Hepatocyte (in vitro differentiated cells): ENCODE results near the gene RELT. TPM values are rescaled to one million over a fixed set of nuclear protein-coding genes. Genes with fewer than 3 reads are reported as not detected.

ENCODE experiments used
- DNase-seq: peaks from one replicate; pipeline ENCODE4 v3.0.0-alpha.2; 2016; ENCODE audit warnings: low spot score
- H2AFZ ChIP-seq: fragments of 200-600 bp; sonication (generic); 2 replicates; pipeline ENCODE4 v1.6.0; 2016; ENCODE audit warnings: antibody characterized with exemption, mild to moderate bottlenecking
- H3K27ac ChIP-seq: fragments of 200-600 bp; sonication (generic); 2 replicates; pipeline ENCODE4 v1.5.1; 2016; ENCODE audit warnings: mild to moderate bottlenecking
- H3K27me3 ChIP-seq: fragments of 200-600 bp; sonication (generic); 2 replicates; pipeline ENCODE4 v1.6.1; 2016
- H3K36me3 ChIP-seq: fragments of 200-600 bp; sonication (generic); replicated peaks from 2 replicates; pipeline ENCODE4 v1.5.1; 2016; ENCODE audit warnings: low read depth; ENCODE audit not compliant: insufficient read depth
- H3K4me1 ChIP-seq: fragments of 200-600 bp; sonication (generic); 2 replicates; pipeline ENCODE4 v1.5.1; 2016; ENCODE audit warnings: mild to moderate bottlenecking, moderate library complexity; ENCODE audit not compliant: insufficient read depth
- H3K4me2 ChIP-seq: fragments of 200-600 bp; sonication (generic); 2 replicates; pipeline ENCODE4 v1.6.0; 2016
- H3K4me3 ChIP-seq: fragments of 200-600 bp; sonication (generic); 2 replicates; pipeline ENCODE4 v1.5.1; 2016; ENCODE audit warnings: mild to moderate bottlenecking
- H3K79me2 ChIP-seq: fragments of 200-600 bp; sonication (generic); 2 replicates; pipeline ENCODE4 v1.6.0; 2017; ENCODE audit warnings: mild to moderate bottlenecking
- H3K9me2 ChIP-seq: fragments of 200-600 bp; sonication (generic); replicated peaks from 2 replicates; pipeline ENCODE4 v1.6.0; 2017; ENCODE audit warnings: mild to moderate bottlenecking; ENCODE audit not compliant: insufficient read depth
- H3K9me3 ChIP-seq: fragments of 200-600 bp; sonication (generic); 2 replicates; pipeline ENCODE4 v1.5.1; 2016; ENCODE audit warnings: low read depth, mild to moderate bottlenecking
- H4K20me1 ChIP-seq: fragments of 200-600 bp; sonication (generic); 2 replicates; pipeline ENCODE4 v1.6.0; 2016; ENCODE audit warnings: mild to moderate bottlenecking; ENCODE audit not compliant: insufficient read depth, poor library complexity, severe bottlenecking
- EZH2 ChIP-seq: fragments of 200-600 bp; sonication (generic); IDR thresholded peaks from 2 replicates; pipeline ENCODE4 v1.6.1; 2016; ENCODE audit warnings: antibody characterized with exemption, mild to moderate bottlenecking, borderline replicate concordance
- EZH2phosphoT487 ChIP-seq: fragments of 200-600 bp; sonication (generic); IDR thresholded peaks from one replicate; pipeline ENCODE4 v1.6.1; 2018; ENCODE audit warnings: antibody characterized with exemption, mild to moderate bottlenecking, low read depth, moderate library complexity; ENCODE audit not compliant: unreplicated experiment, severe bottlenecking
- WGBS: methylation state at CpG from one replicate; pipeline ENCODE4 v1.1.6; 2016; ENCODE audit warnings: low lambda C conversion rate; ENCODE audit errors: missing lambda C conversion rate; 5-methylcytosine and 5-hydroxymethylcytosine counted together
- polyA plus RNA-seq: library from polyadenylated mRNA; unstranded; fragments of >200 nt; fragmentation: Nextera tagmentation; extraction: Ambion mirVana; gene quantifications from 2 replicates; pipeline ENCODE4 v1.2.1, GENCODE V29; 2016
- total RNA-seq: library from RNA; depleted of rRNA; stranded (reverse); fragments of >200 nt; gene quantifications from 2 replicates; pipeline ENCODE4 v1.2.3, GENCODE V29; 2014
- TF ChIP-seq, protein P1 (sequence below): fragments of 200-600 bp; sonication (generic); IDR thresholded peaks from 2 replicates; pipeline ENCODE4 v1.5.1; 2016; ENCODE audit warnings: antibody characterized with exemption, mild to moderate bottlenecking; ENCODE audit not compliant: poor library complexity

RELT gene
- total and polyA plus RNA-seq, 2 experiments from 2014 or later = 1.6 to 3.4 TPM

DNA sequence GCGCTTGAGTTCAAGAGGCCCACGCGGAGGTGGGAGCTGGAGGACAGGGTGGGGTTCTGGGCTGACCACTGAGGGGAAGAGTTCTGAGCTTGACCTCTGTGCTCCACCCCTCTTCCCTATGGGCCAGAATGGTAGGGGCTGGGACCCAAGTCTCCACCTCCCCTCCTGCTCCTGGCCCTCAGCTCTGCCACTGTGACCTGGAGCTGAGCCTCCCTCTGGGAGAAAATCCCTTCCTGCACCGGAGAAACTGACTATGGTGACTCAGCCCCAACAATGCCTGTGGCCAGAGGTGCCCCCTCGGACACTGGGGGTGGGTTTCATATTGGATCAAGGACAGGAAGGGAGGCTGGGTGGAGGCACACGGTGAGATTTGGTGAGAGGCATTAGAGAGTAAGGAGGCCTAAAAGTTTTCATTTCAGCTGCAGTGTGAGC, 23.0 kb downstream of the RELT start:
- Histone ChIP-seq H3K79me2 (no peaks in the 10 kb centered on the region), H3K4me1 (no peaks in the 10 kb centered on the region), H4K20me1 (no peaks in the 10 kb centered on the region), H3K9me3 (no peaks in the 10 kb centered on the region), H3K36me3 (no peaks in the 10 kb centered on the region), H3K4me2 (no peak overlapping the region), H3K27me3 (no peaks in the 10 kb centered on the region), H3K9me2 (no peaks in the 10 kb centered on the region), H3K27ac (no peak overlapping the region), H3K4me3 (no peak overlapping the region), H2AFZ (no peak overlapping the region)
- TF ChIP-seq, protein P1, sequence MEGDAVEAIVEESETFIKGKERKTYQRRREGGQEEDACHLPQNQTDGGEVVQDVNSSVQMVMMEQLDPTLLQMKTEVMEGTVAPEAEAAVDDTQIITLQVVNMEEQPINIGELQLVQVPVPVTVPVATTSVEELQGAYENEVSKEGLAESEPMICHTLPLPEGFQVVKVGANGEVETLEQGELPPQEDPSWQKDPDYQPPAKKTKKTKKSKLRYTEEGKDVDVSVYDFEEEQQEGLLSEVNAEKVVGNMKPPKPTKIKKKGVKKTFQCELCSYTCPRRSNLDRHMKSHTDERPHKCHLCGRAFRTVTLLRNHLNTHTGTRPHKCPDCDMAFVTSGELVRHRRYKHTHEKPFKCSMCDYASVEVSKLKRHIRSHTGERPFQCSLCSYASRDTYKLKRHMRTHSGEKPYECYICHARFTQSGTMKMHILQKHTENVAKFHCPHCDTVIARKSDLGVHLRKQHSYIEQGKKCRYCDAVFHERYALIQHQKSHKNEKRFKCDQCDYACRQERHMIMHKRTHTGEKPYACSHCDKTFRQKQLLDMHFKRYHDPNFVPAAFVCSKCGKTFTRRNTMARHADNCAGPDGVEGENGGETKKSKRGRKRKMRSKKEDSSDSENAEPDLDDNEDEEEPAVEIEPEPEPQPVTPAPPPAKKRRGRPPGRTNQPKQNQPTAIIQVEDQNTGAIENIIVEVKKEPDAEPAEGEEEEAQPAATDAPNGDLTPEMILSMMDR = no peak
- TF ChIP-seq EZH2 = no peak
- no peak for TF ChIP-seq EZH2phosphoT487
- 69% methylated on average over 6 of the region's 6 CpGs for WGBS
- DNase-seq = no peak

DNA sequence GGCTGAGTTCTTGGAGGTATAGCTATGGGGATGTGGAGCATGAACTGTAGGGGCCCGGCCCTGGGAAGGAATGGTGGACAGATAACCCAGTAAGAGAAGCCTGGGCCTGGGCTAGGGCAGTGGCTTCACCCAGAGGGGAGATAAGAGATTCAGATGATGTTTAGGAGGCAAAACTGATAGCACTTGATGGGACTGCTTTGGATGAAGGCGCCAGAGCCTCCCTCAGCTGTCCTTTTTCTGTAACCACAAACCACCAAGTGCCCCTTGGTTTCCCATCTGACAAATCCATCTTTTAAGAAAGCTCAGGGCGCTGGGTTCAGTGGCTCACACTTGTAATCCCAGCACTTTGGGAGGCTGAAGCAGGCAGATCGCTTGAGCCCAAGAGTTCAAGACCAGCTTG, 23.4 kb downstream of the RELT start:
- H3K79me2 ChIP-seq = no peaks in the 10 kb centered on the region
- no peaks in the 10 kb centered on the region for H3K9me3 ChIP-seq
- no peak overlapping the region for H3K4me2 ChIP-seq
- no peak overlapping the region for H3K27ac ChIP-seq
- DNase-seq = no peak
- no peaks in the 10 kb centered on the region for H4K20me1 ChIP-seq
- no peaks in the 10 kb centered on the region for H3K9me2 ChIP-seq
- H3K4me3 ChIP-seq = no peak overlapping the region
- no peaks in the 10 kb centered on the region for H3K27me3 ChIP-seq
- WGBS = 91% methylated on average over 4 of the region's 4 CpGs
- TF ChIP-seq, protein P1 = no peak
- TF ChIP-seq EZH2 (no peak), EZH2phosphoT487 (no peak)
- no peaks in the 10 kb centered on the region for H3K36me3 ChIP-seq
- no peaks in the 10 kb centered on the region for H3K4me1 ChIP-seq
- no peak overlapping the region for H2AFZ ChIP-seq

DNA sequence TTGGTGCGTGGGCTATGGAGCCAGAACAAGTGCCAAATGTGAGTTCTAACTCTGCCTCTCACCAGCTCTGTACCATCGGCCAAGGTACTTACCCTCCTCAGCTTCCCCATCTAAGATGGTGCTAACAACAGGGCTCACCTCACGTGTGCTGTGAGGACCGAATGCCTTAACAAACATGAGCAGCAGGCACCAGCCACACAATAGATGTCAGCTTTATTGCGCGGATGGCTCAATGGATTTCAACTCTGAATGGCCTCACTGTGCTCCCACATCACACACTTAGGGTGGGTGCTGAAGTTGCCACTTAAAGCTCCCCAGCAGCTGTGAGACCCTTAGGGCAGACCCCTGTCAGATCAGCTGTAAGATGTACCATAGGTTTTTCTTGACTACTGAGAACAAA, 24.1 kb downstream of the RELT start:
- 95% methylated on average over 6 of the region's 6 CpGs for WGBS
- no peaks in the 10 kb centered on the region for H3K27me3 ChIP-seq
- no peaks in the 10 kb centered on the region for H4K20me1 ChIP-seq
- H3K9me2 ChIP-seq = no peaks in the 10 kb centered on the region
- H3K27ac ChIP-seq = no peak overlapping the region
- no peaks in the 10 kb centered on the region for H3K9me3 ChIP-seq
- no peak for TF ChIP-seq EZH2phosphoT487
- TF ChIP-seq EZH2 = no peak
- TF ChIP-seq, protein P1 = no peak
- H3K79me2 ChIP-seq = no peaks in the 10 kb centered on the region
- H3K4me3 ChIP-seq = no peak overlapping the region
- H3K4me2 ChIP-seq = no peak overlapping the region
- H3K36me3 ChIP-seq = no peaks in the 10 kb centered on the region
- DNase-seq = no peak
- no peaks in the 10 kb centered on the region for H3K4me1 ChIP-seq
- no peak overlapping the region for H2AFZ ChIP-seq
